Vagina (tissue), 2 donors: ENCODE measurements around the gene C6orf62. TPM values are rescaled to one million over a fixed set of nuclear protein-coding genes. Genes with fewer than 3 reads are reported as not detected.
A peak's percentile ranks its signal among the peaks of the same experiment; 100 is the strongest.
"Not testable (repeated sequence)": the region's sequence is repeated elsewhere in the genome, so short reads cannot be mapped to it uniquely, and the experiment has no call there.

ENCODE experiments used
- DNase-seq, 2 donors: peaks; one replicate each; pipeline ENCODE4 v3.0.0-alpha.2; 2017; ENCODE audit errors: extremely low spot score in 2 of 2
- H3K27ac ChIP-seq: fragments of 200-600 bp; sonication (generic); one replicate; pipeline ENCODE4 v1.5.1; 2019
- H3K27me3 ChIP-seq: fragments of 200-600 bp; sonication (generic); one replicate; pipeline ENCODE4 v1.5.1; 2019
- H3K36me3 ChIP-seq, 2 donors: fragments of 200-600 bp; sonication (generic); one replicate each; pipeline ENCODE4 v1.5.1; 2017 to 2019
- H3K4me1 ChIP-seq: fragments of 200-600 bp; sonication (generic); one replicate; pipeline ENCODE4 v1.5.1; 2019
- H3K4me3 ChIP-seq, 2 donors: fragments of 200-600 bp; sonication (generic); 1 replicate in 1 of 2; 2 replicates in 1 of 2; pipeline ENCODE4 v1.5.1; 2016 to 2019
- H3K9me3 ChIP-seq: fragments of 200-600 bp; sonication (generic); one replicate; pipeline ENCODE4 v1.5.1; 2019
- CTCF ChIP-seq, 3 experiments: fragments of 450-650 bp in 2 of 3; fragments of 200-600 bp in 1 of 3; sonication (generic) in 1 of 3; IDR thresholded peaks; one replicate each; pipeline ENCODE4 v1.5.1; 2017 to 2019; ENCODE audit warnings: antibody characterized with exemption in 3 of 3, mild to moderate bottlenecking in 2 of 3, moderate library complexity in 2 of 3
- POLR2A ChIP-seq, 2 donors: fragments of 450-650 bp; IDR thresholded peaks; one replicate each; pipeline ENCODE4 v1.6.1; 2017; ENCODE audit warnings: antibody characterized with exemption in 2 of 2, mild to moderate bottlenecking in 2 of 2, moderate library complexity in 2 of 2
- POLR2AphosphoS5 ChIP-seq, 2 donors: sonication (generic); formaldehyde crosslinking; IDR thresholded peaks; one replicate each; pipeline ENCODE4 v1.9.0; 2017; ENCODE audit warnings: antibody characterized with exemption in 2 of 2, mild to moderate bottlenecking in 2 of 2, low read depth in 1 of 2; ENCODE audit not compliant: insufficient read depth in 1 of 2
- intact Hi-C: fragments of 100-400 bp; cut with DNase I; formaldehyde crosslinking; loops from one replicate; pipeline ENCODE4 v1.15.1; 2023
- total RNA-seq: library from RNA; depleted of rRNA; stranded (reverse); fragments of >200 nt; gene quantifications from one replicate; pipeline ENCODE4 v1.2.3, GENCODE V29; 2016

C6orf62 gene
- 45.2 TPM for total RNA-seq

DNA sequence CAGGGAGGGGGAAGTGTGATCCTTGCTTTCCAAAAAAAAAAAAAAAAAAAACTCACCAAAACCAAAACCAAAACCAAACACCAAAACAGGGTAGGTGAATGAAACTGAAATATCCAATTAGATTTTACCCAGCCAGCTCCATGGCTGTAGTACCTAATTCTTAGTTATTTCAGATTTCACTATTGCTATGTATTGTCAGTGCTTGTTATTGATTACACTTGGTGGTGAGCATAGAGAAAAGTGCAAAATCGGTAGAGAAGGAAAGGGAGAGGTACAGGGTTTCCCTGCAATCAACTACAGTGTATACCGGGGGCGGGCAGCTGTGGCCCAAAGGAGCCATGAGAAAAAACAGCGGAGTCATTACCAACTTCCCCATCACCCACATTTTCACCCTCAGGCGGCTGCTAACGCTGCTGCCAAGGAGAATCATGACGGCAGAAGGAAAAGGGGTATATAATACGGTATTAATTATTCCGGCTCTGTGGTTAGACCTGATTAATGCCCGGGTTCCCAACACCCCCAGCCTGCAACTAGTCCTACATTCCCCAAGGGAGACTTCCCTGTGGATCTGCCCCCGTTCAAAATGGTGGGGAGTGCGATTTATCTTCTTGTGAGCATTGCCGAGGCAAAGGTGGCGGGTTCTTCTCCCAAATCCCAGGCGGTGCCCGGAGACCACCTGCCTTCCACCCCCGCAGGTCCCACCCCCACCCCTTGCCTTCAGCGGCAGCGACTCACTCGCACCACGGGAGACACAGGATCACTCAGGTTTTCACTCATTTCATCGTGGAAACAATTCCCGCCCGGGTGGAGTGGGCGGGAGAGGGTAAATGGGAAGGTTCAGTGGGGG, at the start of gene C6orf62:
TSS of gene C6orf62 (minus strand) at position 30 of the 847 bp plus-strand sequence. CDS start 486 bp downstream, outside the sequence.
- peaks cover 47% of the 10 kb centered on the region for H3K4me1 ChIP-seq
- no peaks in the 10 kb centered on the region for H3K9me3 ChIP-seq
- peak within 1 kb of the TSS; percentile 60 to 93 for H3K4me3 ChIP-seq
- H3K36me3 ChIP-seq = peaks cover 0 to 19% of the 10 kb centered on the region in 2 donors
- no peak for DNase-seq
- intact Hi-C loops = no loop called here
- no peak for TF ChIP-seq POLR2A (IDR thresholded peaks at IDR 0.05)
- no peak for TF ChIP-seq CTCF (IDR thresholded peaks at IDR 0.05)
- TF ChIP-seq POLR2AphosphoS5 (IDR thresholded peaks at IDR 0.05; ENCODE audit: insufficient read depth in 1 of 2, low read depth in 1 of 2) = no peak
- H3K27me3 ChIP-seq = no peaks in the 10 kb centered on the region
- peak within 1 kb of the TSS; percentile 99 for H3K27ac ChIP-seq

GRCh38 chr6:24768361-24768760, 49.4 kb upstream of the C6orf62 start:
- Histone ChIP-seq H3K9me3 (no peaks in the 10 kb centered on the region), H3K4me1 (no peaks in the 10 kb centered on the region), H3K36me3 (no peaks in the 10 kb centered on the region), H3K27me3 (no peaks in the 10 kb centered on the region), H3K27ac (no peak overlapping the region), H3K4me3 (no peak overlapping the region)
- DNase-seq = no peak
- no peak for TF ChIP-seq POLR2AphosphoS5 (IDR thresholded peaks at IDR 0.05; ENCODE audit: insufficient read depth in 1 of 2, low read depth in 1 of 2)
- TF ChIP-seq POLR2A (IDR thresholded peaks at IDR 0.05) = no peak
- TF ChIP-seq CTCF (IDR thresholded peaks at IDR 0.05) = no peak
- intact Hi-C loops = no loop called here

- Histone ChIP-seq H3K27me3 (no peaks in the 10 kb centered on the region), H3K36me3 (no peaks in the 10 kb centered on the region), H3K4me1 (no peaks in the 10 kb centered on the region), H3K4me3 (no peak overlapping the region), H3K27ac (no peak overlapping the region), H3K9me3 (no peaks in the 10 kb centered on the region)
- intact Hi-C loops = no loop called here
- no peak for DNase-seq
- TF ChIP-seq CTCF (IDR thresholded peaks at IDR 0.05) = peak in 1 of 3 experiments; percentile 2
- TF ChIP-seq POLR2A (IDR thresholded peaks at IDR 0.05) = no peak
These were observed 47.9 kb upstream of the C6orf62 start for GRCh38 chr6:24766680-24767462.

DNA sequence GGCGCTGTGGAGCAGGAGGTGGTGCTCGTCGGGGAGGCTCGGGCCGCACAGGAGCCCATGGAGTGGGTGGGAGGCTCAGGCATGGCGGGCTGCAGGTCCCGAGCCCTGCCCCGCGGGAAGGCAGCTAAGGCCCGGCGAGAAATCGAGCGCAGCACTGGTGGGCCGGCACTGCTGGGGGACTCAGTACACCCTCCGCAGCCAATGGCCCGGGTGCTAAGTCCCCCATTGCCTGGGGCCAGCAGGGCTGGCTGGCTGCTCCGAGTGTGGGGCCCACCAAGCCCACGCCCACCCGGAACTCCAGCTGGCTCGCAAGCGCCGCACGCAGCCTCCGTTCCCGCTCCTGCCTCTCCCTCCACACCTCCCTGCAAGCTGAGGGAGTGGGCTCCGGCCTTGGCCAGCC, 47.0 kb upstream of the C6orf62 start:
- intact Hi-C loops, H3K36me3 ChIP-seq: not testable (repeated sequence)

GRCh38 chr6:24764833-24765828, 46.2 kb upstream of the C6orf62 start:
- H3K4me3 ChIP-seq, H3K27me3 ChIP-seq, H3K27ac ChIP-seq, H3K4me1 ChIP-seq, DNase-seq, H3K9me3 ChIP-seq, H3K36me3 ChIP-seq, intact Hi-C loops: not testable (repeated sequence)

More for the DNA sequence above, 47.0 kb upstream of the C6orf62 start:
- H3K4me3 ChIP-seq, H3K27ac ChIP-seq, H3K9me3 ChIP-seq, DNase-seq, H3K27me3 ChIP-seq, H3K4me1 ChIP-seq: not testable (repeated sequence)
